GM19023 (cell line): ENCODE measurements around the gene FRYL.

Source experiments
- ATAC-seq: cut with Tn5 transposase; IDR thresholded peaks from one replicate; pipeline ENCODE4 v1.9.1; 2021; ENCODE audit warnings: mild to moderate bottlenecking, moderate library complexity; ENCODE audit not compliant: unreplicated experiment

Gene FRYL

DNA sequence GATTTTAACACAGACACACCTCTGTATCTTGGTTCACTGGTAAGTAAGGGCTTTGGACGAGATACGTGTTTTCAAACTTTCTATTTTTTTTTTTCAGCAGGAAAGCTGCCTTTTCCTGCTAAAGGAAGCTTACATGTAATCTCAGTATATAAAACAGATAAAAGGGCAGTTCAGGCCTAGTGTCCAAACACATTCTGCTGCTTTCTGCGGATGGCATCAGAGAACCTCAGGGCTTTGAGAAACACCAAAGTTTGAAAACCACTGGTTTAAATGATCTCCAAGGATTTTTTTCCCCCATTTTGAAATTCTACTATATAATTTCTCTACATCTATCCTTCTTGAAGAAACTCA lies 214.1 kb downstream of the FRYL start:
- no peak for ATAC-seq

DNA sequence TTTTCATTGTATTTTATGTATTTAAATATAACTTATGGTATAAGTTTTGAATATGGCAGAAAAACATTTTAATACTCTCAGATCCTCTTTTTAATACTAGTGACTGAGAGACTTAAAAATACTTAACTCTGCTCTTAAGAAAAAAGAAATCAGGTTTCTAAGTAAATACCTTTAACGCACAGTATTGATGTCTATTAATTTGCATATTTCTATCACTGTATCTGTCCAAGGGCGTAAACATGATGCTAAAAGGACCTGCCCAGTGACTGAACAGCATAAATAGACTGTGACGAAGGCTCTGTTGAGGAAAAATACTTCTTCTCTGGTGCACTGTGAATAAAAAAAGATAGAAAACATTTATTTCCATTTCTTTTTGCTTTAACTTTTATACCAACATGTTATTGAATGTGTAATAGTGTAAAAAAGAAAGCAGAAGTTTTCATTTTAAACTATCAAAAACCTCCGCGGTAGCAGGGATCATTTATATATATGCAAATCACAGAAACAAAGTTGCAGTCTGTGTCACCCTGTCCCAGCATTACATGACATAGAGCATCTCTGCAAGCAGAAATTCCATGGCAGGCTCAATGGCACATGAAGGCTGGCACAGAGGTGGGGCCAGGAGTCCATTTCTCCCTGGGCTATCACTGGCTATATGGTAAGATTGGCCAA lies 214.6 kb downstream of the FRYL start:
- ATAC-seq, result no peak

DNA sequence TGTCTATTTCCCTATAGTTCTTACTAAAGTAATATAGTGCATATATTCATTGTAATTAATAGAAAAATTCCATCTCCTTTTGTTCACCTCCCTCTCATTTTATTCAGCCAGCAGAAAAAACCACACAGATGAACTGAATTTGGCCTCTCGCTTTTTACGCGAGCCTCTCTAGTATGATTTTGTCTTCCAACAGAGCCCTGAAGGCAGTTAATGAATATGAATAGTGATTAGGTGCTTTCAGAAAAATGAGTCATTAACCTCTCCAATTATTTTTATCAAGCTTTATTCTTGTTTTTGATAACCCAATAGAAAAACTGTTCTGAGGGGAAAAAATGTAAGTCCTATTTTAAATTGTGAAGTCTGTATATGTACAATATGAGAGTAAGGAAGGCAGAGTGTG lies 215.9 kb downstream of the FRYL start:
- ATAC-seq, result no peak

DNA sequence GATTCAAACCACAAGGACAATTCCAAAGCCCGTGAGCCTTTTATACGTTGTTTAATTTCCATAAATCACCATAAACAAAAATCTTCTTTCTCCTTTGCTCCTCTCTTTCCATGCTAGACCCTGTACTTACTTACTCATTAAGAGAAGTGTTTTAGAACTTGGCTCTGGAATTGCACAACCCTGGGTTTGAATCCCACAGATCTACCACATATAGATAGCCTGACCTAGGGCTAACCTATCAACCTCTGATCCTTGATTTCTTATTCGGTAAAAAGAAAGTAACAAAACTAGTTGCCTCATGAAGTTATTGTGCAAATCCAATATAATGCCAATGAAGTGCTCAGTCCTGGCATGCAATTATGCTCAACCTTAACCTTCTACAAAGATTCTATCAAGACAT lies 221.3 kb downstream of the FRYL start:
- ATAC-seq, result no peak

DNA sequence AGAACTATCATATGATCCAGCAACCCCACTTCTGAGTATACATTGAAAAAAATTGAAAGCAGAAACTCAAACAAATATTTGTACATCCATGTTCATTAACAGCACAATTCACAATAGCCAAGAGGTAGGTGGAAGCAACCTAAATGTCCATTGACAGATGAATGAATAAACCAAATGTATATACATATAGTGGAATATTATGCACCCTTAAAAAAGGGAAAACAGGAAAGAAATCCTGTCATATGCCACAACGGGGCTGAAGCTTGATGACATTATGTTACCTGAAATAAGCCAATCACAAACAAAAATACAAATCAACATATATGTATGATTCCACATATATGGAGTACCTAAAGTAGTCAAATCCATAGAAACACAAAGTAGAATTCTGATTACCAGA lies 222.1 kb downstream of the FRYL start:
- ATAC-seq, result no peak

DNA sequence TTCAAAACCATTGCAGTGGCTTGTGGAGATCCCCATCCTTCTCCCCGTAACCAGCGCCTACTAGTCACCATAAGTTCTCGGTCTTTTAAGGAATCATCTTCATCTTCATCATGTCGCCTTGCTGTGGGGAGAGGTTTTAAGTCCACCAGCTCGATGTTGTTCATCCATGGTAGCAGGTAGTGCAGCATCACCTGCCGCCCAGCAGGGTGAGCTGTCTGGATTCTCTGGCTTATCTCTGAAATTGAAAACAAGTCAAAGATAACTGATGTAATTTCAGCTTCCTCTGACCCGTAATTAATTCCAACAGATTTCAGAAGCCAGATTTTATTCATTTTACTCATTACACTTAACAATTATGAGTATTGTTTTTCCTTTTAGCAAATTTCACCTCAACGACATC lies 222.6 kb downstream of the FRYL start:
- no peak for ATAC-seq

DNA sequence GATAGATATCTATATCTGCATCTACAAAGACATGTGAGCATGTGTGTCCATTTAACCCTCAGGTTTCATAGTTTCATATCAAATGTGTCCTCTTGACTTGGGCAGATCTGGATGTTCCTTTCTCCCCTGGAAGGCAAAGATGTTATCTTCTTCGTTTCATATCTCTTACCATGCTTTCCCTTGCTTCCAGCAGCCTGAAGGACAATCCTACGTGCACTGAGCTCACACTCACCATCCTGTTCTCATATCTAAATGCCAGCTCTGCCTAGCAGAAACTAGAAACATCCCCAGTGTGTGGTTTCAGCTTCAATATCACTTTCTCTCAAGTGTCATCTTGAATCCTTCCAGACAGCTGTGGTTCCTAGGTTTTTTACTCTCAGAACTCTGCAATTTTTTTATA lies 223.8 kb downstream of the FRYL start:
- no peak for ATAC-seq

DNA sequence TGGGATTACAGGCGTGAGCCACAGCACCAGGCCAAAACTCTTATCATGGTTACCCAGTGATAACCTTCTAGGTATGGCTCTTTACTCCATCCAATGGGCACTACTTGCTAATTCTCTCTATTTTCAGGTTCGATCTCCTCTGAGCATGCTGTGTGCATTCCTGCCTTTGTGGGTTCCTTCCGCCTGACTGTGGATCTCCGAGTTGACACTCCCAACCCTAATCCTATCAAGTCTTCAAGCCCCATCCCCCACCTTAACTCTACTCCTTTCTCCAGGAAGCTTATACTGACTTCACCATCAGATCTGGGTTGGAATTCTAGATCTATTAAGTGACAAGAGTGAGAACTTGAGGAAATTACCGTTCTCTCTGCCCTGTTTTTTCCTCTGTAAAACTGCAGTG lies 225.5 kb downstream of the FRYL start:
- no peak for ATAC-seq

DNA sequence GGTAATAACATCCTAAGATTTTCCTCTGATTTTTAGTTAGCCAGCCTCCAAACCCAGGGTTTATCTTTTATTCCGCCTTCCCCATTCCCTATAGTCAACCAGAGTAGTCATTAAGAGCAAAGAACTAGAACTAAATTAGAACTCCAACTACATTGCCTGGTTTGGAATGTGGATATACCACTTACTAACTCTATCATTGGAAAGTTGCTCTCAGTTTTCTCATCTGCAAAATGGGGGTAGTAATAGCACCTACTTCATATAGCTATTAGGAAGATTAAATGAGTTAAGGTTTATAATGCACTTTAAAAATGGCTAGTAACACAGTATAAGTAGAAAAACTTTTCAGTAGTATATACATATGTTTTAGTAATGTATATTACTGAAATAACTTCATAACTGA lies 226.4 kb downstream of the FRYL start:
- ATAC-seq, result no peak

DNA sequence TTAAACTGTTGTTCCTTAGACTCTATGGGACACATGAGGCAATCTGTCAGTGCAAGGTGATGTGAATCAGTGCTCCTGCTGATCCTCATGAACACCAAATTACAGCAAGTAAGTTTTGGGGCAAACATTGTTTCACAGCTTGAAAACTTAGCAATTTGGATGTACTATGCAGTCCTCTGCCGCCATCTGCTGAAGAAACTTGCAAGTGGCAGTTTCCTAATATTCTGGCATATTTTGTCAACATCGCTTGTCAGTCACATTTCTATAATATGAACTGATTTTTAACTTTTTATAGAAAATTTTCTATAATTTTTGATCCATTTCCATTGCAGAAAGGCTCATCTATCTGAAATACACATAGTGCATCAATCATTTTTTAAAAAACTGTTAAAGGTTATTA lies 233.7 kb downstream of the FRYL start:
- ATAC-seq, result no peak

DNA sequence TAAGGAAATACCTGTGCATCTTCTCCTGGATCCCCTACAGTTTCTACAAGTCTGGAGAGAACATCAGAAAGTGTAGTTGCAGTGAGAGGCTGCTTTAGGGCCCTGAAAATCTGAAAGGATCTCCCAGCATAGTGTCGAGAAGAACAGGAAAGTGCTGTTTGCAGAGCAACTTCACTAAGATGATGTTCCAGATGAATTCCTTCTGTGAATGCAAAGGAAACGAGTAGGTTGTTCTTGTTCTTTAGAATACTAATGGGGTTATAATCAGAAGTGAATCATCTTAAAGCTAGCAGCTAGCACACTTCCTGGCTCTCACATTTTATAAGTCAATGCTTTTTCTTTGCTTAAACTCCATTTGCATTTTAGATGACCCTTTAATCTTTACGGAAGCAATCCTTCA lies 236.3 kb downstream of the FRYL start:
- ATAC-seq, result no peak

DNA sequence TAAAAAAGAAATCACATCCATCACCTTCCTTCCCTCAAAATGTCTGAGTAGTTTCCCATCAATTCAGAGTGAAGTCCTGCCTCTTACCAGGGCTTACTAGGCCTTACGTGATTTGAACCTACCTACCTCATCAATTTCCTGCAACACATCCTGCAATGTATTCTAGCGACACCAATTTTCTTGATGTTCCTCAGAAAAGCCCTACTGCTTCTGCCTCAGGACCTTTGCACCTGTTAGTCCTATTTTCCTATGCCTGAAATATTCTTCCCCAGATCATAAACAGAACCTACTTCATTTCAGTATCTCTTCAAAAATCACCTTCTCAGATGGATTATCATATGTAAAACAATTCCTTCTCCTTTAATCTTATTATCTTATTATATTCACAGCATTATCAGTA lies 237.2 kb downstream of the FRYL start:
- ATAC-seq, result no peak

DNA sequence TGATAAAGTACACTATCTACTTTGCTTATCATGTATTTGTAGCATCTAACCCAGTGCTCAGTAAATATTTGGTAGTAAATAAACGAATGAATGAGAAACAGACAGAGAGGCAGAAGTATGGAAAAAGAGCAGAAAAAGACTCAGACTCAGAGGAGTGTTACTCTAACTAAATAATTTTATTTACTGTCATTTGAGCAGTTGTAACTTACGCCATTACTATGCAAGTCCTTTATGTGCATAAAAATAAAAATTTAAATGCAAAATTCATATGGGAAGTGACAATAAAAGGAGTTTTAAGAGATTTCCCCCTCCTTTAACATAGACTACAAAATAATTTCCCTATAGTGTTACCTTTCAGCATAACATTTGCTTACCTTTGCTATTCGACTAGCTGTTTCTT lies 240.5 kb downstream of the FRYL start:
- no peak for ATAC-seq

DNA sequence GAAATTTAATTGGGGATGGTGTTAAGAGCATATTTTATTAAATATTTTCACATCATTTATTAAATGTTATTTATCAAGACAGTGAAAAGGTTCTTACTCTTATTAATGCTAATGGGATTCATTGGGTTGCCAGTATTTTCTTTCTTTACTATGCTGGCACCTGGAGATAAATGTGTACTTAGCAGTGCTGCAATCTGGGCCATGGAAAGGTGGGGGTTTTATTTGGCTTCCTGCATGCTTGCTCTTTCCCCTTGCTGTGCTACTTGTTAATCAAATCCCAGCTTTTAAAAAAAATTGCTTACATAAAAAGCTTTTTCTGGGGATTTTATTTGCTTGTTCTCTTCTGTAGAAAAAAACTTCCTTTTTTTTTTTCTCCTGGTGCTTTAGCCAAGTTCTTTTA lies 241.7 kb downstream of the FRYL start:
- ATAC-seq, result no peak

DNA sequence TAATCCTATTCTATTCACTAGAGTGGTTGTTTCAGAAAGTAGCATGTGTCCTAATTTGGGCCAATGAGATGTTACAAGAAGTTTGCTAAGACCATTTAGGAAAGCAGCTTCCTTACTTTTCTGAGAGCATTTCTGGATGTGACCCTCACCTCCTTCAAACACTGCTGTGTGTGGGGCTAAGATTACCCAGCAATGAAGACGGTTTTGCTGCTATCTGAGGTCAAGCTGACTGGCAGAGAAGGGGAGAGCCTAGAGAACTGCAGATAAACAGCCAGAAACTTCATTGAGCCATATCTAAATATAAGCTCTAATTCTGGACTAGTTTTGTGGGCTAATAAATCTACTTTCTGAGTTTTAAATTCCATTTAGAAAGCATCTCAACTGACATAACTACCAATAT lies 253.7 kb downstream of the FRYL start:
- ATAC-seq, result no peak

DNA sequence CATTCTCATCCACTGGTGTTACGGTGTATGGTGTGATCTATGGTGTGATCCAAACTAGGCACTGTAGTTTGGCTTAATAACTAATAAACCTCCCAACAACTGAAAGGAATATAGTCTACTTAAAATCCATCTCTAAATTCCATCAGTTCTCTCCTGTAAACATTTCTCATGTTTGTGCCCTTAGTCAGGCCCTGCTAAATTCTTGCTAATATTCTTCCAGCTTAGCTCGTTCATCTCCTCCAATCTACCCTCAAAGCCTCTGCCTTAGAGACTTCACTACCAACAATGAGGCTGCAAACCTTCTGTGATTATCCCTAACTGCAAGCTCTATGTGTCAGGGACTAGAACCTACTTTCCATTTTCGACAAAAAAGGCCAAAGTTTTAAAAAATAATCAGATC lies 261.9 kb downstream of the FRYL start:
- no peak for ATAC-seq

DNA sequence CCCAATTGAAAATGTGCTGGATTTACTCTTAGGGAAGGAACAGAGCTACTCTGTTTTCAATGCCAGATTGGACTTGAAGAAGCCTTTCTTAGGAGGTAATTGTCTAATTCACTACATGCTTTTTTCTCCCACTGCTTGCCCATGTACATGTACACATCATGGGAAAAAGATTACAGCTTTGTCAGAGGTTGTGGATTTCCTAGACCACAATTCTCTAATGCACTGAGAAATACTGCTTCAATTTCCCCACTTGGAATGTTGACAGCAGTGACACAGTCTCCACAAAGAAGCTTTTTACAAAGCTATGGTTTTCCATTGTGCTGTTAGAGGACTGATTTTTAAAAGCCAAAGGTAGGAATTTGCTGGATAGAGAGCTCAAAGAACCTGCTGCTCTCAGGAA lies 270.5 kb downstream of the FRYL start:
- ATAC-seq, result no peak

DNA sequence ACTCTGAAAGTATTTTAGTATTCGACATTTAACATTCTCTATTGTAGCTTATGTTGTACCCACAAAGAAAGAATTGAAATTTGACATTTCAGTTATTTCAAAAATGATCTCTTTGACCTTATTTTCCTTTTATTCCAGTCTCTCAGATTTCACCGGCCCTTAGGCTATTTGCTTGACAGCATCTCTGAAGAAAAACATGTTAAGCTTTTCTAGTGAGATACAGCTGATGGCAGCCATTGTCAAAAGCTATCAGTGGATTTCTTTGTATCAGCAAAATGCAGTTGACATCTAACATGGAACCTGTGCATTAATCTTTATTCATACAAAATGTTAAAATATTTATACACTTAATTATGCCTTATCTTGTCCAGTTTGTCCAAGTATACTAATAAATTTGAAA lies 273.4 kb downstream of the FRYL start:
- ATAC-seq, result no peak

DNA sequence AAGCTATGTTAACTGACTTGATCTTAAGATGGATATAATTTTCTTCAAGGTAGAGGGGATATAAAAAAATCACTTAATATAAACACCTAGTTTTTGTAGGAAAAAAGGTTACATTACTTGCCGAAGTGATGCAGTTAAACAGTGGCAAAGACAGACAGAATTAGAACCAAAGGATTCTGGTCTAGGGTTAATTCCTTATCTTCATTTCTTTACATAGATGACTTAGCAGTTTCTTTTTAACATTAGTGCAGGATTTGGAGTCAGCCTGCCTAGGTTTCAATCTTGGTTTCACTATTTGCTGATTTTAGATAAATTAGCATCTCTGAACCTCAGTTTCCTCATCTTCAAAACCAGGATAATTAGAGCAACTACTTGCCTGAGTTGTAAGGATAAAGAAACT lies 275.7 kb downstream of the FRYL start:
- ATAC-seq, result no peak

DNA sequence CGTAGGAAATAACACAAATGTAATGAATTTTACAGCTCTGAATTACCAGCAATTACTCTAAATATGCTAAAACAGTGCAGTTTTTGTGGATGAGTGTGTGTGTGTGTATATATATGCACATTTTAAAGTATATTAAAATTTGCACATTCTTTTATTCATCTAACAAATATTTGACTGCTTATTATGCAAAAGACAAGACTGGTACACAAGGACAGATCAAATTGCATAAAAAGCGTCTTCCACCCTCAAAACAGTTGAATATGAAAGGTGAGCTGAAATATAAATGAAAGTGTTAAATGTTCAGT lies 276.1 kb downstream of the FRYL start:
- ATAC-seq, result no peak

DNA sequence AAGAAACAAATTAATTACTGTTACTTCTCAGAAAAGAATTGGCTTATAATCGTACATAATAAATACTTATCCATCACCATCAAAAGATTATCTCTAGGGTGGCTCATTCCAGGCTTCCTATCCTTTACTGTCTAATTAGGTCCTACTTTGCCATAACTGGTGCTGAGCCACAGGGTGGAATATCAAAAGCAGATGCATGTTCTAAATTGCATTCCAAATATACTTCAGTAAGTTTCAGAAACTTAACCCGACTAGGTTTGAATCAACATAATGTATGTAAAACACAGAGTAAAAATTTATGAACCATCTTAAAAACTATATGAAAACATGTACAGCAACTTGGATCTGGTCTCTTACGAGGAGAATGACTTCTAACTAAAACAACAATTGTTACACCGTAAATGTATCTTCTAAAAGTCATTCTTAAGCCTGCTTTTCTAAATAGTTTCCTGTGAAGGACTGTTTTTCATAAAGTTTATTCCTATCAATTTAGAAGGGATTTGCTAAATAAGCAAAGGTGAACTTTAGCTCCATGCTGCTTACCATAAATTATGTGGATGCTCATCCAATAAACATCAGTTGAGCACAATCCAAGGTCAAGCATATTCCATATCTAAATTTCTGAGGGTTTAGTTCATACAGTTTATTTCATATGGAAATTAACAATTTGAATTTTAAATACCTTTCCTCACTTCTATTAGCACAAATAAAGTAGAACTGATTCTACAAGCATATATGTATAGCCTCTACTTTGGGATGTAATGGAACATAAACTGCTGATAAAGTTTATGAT lies 276.6 kb downstream of the FRYL start:
- ATAC-seq, result no peak

DNA sequence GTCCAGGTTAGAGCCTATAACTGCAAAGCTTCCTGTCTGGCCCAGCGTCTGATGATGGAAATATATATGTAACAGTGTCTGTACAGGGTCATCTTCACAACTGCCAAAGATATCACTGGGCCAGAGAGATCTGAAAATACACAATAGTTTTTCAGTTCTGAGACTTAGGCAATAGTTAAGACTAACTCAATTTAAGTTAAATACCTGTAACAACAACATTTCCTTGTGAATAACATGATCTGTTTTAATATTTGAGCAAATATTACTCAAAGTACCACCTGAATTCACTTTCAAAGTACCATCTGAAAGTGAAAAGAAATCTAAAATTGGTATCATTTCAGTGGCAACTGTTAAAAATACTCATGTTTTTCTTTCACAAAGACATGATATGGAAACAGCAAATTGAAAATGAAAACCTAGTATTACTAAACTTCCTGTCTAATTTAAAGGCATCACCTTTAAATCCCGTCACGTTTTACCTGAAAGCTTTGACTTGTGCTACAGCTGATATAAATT lies 280.5 kb downstream of the FRYL start:
- ATAC-seq, result peak; percentile 70

DNA sequence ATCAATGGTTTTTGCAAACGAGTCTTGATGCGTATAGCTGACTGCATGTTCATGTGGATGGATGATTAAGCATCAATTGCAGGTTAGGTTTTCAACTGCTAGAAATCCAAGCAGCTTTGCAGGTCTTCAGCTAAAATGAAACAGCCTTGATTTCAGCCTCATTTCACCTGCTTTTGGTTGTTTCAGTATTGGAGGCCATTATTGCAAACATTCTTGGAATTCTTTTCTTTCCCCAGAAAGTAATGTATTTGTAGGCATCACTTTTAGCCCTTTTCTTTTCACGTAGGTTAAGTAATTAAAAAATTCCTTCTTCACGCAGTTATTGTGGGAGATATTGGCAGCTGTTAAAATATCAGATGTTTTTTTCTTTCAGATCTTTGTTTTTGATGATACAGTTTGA lies 281.2 kb downstream of the FRYL start:
- no peak for ATAC-seq
